ENCODE results near the gene HMGN2.
"Not testable (repeated sequence)": the region's sequence is repeated elsewhere in the genome, so short reads cannot be mapped to it uniquely, and the experiment has no call there.

Gene HMGN2

GRCh38 chr1:26477446-26478152 lies 5.4 kb downstream of the HMGN2 start:
- no peak for DNase-seq

GRCh38 chr1:26478159-26478558 lies 5.9 kb downstream of the HMGN2 start:
- DNase-seq = no peak

- DNase-seq = no peak
Observed at GRCh38 chr1:26478988-26479387, 6.7 kb downstream of the HMGN2 start.

DNA sequence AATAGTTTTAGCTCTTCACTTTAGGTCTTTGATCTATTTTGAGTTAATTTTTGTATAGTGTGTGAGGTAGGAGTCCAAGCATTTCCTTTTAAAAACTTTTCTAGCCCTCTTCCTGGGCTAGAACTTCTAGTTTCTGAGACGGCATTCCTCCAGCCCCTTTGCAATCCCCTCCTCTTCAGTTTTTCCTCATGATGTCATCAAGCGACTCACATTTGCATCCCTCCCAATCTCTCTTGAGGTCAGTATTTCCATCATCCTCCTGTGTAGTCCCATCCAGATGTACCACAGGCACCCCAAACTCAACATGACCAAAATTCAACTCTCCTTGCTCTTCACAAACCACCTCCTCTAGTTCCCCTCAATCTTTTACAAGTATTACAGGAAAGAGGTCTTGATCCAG lies 10.7 kb downstream of the HMGN2 start:
- no peak for DNase-seq

DNA sequence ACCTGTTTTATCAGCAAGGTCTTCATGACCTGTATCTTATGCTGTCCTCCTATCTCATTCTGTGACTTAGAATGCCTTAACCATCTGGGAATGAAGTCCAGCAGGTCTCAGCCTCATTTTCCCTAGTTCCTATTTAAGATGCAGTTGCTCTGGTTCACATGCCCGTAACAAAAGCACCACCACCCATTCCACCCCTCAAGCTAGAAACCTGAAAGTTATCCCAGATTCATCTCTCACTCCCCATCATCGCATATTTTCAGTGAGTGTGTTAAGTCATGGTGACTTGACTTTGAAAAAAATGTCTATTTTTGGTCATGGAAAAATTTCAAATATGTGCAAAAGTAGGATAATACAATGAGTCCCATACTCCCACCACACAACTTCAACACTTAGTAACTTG lies 11.7 kb downstream of the HMGN2 start:
- DNase-seq = no peak

DNA sequence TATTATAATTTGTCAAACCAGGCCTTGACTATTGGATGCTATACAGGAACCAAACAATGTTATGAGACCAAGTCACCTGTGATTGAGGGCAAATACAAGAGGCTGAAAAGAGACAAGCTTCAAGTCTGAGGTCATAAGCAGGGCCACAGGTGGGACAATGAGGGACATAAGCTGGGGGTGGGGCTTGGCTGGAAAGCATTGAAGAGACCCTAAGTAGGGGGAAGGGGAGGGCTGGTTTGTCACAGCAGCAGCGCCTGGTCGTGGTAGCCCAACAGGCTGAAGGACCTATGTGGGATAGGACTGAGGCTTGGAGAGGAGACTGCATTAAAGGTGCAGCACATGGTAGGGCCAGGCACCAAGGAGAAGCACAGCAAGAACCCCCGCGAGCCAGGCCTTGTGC lies 17.9 kb downstream of the HMGN2 start:
- DNase-seq = no peak

DNA sequence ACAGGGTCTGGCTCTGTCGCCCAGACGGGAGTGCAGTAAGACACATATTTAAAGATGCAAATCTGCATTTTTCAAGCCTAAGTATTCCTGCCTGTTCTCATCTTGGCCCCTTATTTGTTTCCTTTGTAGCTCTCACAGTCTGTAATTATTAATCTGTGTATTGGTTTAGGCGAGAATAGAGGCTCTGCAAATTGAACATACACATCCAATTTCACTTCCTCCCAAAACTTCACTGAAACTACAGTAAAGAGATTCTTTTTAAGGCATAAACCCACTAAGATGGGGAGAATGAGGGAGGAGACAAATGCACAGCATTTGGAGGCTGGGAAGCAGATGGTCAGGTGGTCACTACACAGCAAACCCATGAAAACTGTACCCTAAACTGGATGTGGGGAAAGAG lies 21.0 kb downstream of the HMGN2 start:
- no peak for DNase-seq

GRCh38 chr1:26493938-26494337 lies 21.7 kb downstream of the HMGN2 start:
- DNase-seq = no peak

- DNase-seq = no peak
Observed at GRCh38 chr1:26496861-26497260, 24.6 kb downstream of the HMGN2 start.

DNA sequence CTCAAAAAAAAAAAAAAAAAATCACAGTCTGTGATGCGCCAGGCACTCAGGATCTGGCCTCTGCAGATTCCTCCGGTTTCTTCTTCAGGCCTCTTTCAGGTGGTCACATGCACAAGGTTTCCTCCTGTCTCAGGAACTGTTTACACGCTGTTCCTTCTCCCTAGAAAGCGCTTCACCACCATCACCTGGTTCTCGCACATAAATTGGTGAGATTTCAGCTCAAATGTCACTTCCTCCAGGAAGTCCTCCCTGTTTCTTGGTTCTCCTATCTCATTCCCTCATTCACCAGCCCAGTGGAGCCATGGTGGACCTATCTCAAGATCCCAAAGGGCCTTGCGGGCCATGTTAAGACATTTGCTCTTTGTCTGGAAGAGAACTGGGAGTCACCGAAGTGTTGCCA lies 26.7 kb downstream of the HMGN2 start:
- DNase-seq = no peak

DNA sequence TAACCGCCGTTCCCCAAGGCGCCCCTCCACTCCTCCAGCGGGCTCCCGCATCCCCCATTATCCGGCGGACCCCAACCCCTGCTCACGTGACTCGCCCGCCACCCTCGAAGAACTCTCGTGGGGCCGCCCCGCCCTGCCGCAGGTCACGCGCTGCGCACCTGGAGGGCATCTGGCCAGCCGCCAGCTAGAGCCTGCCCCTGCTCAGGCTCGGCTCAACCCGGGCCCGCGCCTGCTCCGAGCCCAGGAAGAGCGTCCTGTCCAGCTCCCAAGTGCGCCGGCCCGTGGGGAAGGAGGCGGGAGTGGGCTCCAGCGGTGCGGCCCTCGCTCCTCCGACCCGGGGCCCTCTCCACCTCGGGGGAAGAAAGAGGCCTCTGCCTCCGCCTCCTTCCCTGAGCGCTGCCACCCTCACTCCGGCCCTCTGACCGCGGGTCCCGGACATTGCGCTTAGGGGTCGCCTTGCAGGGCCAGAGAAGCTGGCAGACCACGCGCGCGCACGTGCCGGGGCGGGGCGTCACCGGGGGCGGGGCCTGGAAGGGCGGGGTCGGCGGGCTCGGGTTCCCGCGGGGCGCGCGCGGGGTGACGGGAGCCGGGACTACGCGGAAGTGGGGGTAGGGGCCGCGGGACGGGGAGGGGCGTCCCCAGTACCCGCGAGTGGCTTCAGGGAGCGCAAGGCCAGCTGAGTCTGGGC lies 28.4 kb downstream of the HMGN2 start:
- DNase-seq = peak; percentile 21

DNA sequence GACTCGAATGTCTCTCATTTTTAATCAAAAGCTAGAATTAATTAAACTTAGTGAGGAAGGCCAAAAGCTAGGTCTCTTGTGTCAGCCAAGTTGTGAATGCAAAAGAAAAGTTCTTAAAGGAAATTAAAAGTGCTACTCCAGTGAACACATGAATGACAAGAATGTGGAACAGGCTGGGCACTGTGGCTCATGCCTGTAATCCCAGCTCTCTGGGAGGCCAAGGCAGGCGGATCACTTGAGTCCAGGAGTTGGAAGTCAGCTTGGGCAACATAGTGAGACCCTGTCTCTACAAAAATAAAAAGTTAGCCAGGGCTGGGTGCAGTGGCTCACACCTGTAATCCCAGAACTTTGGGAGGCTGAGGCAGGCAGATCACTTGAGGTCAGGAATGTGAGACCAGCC lies 38.5 kb downstream of the HMGN2 start:
- DNase-seq = not testable (repeated sequence)

GRCh38 chr1:26515836-26516235 lies 43.6 kb downstream of the HMGN2 start:
- not testable (repeated sequence) for DNase-seq

DNA sequence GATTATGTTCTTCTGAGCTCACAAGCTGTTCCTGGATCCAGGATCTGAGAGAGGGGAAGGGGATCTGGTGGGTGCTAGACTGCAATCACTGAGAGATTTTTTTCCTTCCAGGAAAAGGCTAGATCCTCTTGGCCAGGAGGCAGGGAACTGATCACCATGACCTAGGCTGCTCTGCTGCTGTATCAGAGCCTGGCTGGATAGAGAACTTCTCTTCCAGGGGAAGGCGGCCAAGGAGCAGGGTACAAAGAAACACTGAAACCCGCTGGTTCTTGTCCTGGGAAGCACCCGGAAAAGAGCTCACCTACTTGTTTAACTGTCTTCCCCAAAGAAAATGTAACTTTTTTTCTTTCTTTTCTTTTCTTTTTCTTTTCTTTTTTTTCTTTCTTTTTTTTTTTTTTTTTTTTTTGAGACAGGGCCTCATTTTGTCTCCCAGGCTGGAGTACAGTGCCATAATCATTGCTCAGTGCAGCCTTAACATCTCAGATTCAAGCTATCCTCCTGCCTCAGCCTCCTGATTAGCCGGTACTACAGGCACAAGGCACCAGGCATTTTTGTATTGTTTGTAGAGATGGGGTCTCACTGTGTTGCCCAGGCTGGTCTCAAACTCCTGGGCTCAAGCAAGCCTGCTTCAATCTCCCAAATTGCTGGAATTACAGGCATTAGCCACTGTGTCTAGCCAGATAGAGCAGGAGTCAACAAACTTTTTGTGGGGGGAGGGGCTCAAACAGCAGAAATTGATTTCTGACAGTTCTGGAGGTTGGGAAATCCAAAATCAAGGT lies 44.9 kb downstream of the HMGN2 start:
- DNase-seq = no peak

GRCh38 chr1:26517766-26518049 lies 45.5 kb downstream of the HMGN2 start:
- DNase-seq = no peak

DNA sequence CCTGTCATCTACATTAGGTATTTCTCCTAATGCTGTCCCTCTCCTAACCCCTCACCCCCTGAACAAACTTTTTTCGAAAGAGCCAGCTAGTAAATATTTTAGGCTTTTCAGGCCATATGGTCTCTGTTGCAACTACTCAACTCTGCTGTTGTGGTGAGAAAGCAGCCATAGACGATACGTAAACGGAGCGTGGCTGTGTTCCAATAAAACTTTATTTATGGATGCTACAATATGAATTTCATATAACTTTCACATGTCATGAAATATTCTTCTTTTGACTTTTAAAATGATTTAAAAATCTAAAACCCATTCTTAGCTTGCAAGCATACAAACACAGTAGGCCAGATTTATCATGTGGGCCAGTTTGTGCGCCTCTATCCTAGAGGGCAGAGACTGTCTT lies 46.1 kb downstream of the HMGN2 start:
- DNase-seq = no peak

- no peak for DNase-seq
Observed at GRCh38 chr1:26520339-26520738, 48.1 kb downstream of the HMGN2 start.

- no peak for DNase-seq
Observed at GRCh38 chr1:26521669-26522030, 49.4 kb downstream of the HMGN2 start.

DNA sequence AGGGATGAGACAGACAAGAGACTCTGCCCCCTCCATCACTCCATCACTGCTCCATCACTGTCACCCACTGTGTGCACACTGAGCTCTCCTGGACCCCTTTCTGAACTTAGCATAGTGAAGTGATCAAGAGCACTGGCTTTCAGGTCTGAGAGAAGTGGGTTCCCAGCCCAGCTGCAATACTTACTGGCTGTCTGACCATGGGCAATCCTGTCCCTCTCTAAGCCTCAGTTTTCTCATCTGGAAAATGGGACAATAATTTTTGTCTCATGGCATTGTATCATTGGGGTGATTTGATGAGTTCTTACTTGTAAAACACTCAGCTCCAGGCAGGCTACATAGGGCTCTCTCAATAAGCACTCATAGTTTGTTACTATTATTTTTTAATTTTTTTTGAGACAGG lies 49.8 kb downstream of the HMGN2 start:
- DNase-seq = no peak

- no peak for DNase-seq
Observed at GRCh38 chr1:26524181-26524580, 51.9 kb downstream of the HMGN2 start.
